Epithelial cell of esophagus (primary cell): ENCODE measurements around the gene SPINT2.

Experiments
- DNase-seq: peaks from one replicate; pipeline ENCODE4 v3.0.0; 2010; ENCODE audit warnings: low read depth
- H3K4me3 ChIP-seq: 2 replicates; pipeline ENCODE4 v1.5.1; 2011; ENCODE audit warnings: mild to moderate bottlenecking, low read length, control low read depth
- TF ChIP-seq, protein P1 (sequence below): IDR thresholded peaks from 2 replicates; pipeline ENCODE4 v1.5.1; 2011; ENCODE audit warnings: low read depth, mild to moderate bottlenecking, low read length, control low read depth, inconsistent platforms; ENCODE audit not compliant: insufficient read depth; ENCODE audit errors: missing control alignments

Gene SPINT2

DNA sequence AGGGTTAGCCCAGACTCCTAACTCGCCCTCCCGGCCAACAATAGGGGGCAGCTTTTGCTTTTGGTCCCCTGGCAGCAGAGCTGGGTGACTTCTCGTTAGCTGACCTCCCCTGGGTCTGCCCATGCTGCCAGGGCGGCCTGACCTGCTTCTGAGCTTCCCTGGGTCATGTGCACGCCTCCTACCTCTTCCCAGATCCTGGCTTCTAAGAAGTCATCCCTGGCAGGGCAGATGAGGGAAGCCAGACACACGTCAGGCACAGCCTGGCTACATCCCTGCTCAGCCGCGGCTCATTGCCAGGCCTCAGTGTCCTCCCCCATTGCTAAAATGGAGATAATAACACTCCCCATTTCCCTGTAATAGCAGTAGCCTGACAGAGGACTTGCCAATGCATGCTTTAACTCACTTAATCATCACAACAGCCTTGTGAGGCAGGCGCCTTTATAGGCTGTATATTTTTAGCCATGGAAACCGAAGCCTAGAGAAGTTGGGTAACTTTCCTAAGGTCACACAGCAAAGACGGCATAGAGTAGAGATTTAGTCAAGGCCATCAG, 57.3 kb downstream of the SPINT2 start:
- TF ChIP-seq, protein P1, sequence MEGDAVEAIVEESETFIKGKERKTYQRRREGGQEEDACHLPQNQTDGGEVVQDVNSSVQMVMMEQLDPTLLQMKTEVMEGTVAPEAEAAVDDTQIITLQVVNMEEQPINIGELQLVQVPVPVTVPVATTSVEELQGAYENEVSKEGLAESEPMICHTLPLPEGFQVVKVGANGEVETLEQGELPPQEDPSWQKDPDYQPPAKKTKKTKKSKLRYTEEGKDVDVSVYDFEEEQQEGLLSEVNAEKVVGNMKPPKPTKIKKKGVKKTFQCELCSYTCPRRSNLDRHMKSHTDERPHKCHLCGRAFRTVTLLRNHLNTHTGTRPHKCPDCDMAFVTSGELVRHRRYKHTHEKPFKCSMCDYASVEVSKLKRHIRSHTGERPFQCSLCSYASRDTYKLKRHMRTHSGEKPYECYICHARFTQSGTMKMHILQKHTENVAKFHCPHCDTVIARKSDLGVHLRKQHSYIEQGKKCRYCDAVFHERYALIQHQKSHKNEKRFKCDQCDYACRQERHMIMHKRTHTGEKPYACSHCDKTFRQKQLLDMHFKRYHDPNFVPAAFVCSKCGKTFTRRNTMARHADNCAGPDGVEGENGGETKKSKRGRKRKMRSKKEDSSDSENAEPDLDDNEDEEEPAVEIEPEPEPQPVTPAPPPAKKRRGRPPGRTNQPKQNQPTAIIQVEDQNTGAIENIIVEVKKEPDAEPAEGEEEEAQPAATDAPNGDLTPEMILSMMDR: peak; percentile 5
- peak; percentile 94 for DNase-seq
- H3K4me3 ChIP-seq: peak overlapping the region; percentile 82

DNA sequence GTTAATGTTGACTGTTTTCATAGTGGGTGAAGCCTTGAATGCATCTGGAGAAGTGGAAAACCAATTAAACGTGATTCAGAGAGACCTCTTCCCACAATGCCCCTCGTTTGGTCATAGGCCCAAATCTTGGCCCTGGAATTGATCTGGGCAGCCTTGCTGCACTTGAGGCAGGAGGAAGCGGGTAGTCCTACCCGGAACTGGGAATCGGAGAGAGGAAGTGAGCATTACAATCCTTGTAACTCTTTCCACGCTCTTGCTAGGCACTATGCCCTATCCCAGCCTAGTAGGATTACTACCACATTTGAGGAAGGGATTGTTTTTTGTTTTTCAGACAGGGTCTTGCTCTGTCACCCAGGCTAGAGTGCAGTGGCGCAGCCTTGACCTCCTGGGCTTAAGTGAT, 58.9 kb downstream of the SPINT2 start:
- no peak for DNase-seq
- TF ChIP-seq, protein P1: no peak
- no peak overlapping the region for H3K4me3 ChIP-seq

DNA sequence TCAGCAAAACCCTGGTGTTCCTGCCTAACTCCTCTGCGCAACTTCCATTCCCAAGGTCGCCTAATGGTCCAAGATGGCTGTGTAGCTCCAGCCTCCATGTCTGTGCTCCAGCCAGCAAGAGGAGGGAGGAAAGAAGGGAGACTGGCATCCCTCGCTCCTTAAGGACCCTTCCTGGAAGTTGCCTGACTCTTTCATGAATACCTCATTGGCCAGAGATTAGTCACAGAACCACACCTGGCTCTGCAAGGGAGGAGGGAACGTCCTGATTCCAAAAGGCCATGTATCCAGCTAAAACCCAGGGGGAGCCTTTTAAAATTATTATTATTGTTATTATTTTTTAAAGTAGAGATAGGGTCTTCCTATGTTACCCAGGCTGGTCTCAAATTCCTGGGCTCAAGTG, 60.1 kb downstream of the SPINT2 start:
- no peak overlapping the region for H3K4me3 ChIP-seq
- DNase-seq: peak; percentile 68
- TF ChIP-seq, protein P1: no peak

- TF ChIP-seq, protein P1: no peak
- no peak for DNase-seq
- H3K4me3 ChIP-seq: no peak overlapping the region
Measured at GRCh38 chr19:38326591-38326990, 62.2 kb downstream of the SPINT2 start.

DNA sequence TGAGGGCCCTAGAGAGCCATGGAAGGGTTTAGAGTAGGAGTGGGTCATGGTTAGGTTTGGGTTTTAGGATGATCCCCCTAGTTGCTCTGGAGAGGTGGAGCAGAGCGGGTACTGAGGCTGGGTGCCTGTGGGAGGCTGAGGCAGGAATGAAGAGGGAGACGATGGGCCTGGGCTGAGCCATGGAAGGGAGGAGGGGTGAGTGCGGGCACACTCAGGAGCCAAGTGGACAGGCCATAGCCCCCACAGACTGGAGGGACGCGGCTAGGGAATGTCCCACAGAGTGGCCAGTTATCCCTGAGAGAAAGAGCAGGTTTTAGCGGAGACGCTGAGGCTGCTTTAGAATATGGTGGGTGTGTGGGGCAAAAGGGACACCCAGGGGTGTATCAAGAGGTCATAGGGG, 65.3 kb downstream of the SPINT2 start:
- H3K4me3 ChIP-seq: no peak overlapping the region
- TF ChIP-seq, protein P1: no peak
- no peak for DNase-seq

GRCh38 chr19:38331728-38332127, 67.4 kb downstream of the SPINT2 start:
- DNase-seq: no peak
- H3K4me3 ChIP-seq: no peak overlapping the region
- TF ChIP-seq, protein P1: no peak

DNA sequence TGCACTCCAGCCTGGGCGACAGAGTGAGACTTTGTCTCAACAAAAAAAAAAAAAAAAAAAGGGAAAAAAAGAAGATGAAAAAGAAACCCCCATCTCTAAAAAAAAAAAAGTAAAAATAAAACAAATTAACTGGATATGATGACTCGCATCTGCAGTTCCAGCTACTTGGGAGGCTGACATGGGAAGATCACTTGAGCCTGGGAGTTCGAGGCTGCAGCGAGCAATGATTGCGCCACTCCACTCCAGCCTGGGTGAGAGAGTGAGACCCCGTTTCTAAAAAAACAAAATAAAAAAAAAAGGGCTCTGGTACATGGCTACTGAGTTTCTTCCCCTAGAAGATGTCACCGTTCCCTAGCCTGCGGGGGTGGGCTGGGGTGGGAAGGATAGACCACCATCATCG, 68.9 kb downstream of the SPINT2 start:
- TF ChIP-seq, protein P1: no peak
- no peak overlapping the region for H3K4me3 ChIP-seq
- no peak for DNase-seq
